NCI-H2029 (cell line): Measurements from ENCODE around the gene MFSD12.
"Not testable (repeated sequence)": the region's sequence is repeated elsewhere in the genome, so short reads cannot be mapped to it uniquely, and the experiment has no call there.

Source experiments
- DNase-seq: peaks from one replicate; lab custom pipeline; 2025; lab: John Stamatoyannopoulos, UW

Gene MFSD12

DNA sequence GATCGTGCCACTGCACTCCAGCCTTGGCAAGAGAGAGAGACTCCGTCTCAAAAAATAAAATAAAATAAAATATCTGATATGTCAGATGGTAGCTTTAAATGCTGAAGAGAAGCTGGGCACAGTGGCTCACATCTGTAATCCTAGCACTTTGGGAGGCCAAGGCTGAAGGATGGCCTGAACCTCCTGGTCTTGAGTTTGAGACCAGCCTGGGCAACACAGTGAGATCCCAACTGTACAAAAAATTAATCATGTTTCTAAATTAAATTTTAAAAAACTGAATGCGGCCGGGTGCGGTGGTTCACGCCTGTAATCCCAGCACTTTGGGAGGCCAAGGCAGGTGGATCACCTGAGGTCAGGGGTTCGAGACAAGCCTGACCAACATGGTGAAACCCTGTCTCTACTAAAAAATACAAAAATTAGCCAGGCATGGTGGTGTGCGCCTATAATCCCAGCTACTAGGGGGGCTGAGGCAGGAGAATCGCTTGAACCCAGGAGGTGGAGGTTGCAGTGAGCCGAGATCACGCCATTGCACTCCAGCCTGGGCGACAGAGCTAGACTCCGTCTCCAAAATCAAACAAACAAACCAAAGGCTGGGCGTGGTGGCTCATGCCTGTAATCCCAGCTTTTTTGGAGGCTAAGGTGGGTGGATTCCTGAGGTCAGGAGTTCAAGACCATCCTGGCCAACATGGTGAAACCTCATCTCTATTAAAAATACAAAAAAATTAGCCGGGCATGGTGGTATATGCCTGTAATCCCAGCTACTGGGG is 26.8 kb upstream of the MFSD12 start:
- DNase-seq, result not testable (repeated sequence)

DNA sequence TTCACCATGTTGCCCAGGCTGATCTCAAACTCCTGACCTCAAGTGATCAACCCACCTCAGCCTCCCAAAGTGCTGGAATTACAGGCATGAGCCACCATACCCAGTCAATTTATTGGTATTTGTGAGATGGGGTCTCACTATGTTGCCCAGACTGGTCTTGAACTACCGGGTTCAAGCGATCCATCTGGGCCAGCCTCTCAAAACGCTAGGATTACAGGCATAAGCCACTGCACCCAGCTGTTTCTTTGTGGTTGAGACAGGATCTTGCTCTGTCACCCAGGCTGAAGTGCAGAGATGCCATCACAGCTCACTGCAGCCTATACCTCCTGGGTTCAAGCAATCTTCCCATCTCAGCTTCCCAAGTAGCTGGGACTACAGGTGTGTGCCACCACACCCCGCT is 24.4 kb upstream of the MFSD12 start:
- not testable (repeated sequence) for DNase-seq

GRCh38 chr19:3580156-3580934 is 23.0 kb upstream of the MFSD12 start:
- no peak for DNase-seq

DNA sequence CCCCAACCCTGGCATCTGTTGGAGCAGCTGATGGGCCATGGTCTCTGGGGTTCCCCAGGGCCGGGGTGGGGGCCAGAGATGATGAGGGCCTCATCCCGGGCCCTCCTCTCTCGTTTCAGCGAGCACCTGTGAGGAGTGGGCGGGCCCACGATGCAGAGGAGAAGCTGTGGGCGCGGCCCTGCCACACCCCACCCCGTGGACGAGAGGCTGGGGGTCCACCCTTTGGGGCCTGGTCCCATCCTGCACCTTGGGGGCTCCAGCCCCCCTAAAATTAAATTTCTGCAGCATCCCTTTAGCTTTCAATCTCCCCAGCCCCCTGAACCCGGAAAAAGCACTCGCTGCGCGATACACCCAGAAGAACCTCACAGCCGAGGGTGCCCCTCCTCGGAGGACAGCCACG is 21.0 kb upstream of the MFSD12 start:
- no peak for DNase-seq

DNA sequence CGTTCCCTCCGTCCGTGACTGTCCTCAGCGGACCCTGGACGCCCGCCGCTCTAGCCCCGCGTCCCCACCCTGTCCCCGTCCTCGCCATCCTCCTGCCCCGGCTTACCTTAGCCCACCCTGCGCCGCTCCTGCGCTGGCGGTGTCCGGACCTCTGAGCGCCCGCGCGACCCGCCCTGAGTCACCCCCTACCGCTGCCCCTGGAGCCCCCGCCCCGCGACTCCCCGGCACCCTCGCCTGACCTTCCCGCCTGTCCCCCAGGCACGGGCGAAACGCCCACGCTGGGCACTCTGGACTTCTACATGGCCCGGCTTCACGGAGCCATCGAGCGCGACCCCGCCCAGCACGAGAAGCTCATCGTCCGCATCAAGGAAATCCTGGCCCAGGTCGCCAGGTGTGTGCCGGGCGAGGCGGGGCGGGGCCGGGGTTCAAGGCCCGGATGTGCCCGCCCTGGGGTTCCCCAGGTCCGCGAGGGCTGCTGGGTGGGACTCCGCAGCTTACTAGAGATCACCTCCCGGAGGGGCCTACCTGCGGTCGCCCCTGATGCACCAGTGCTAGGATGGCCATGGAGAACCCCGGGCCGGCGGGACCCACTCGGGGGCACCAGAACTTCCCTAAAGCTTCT is 20.4 kb upstream of the MFSD12 start:
- no peak for DNase-seq

DNA sequence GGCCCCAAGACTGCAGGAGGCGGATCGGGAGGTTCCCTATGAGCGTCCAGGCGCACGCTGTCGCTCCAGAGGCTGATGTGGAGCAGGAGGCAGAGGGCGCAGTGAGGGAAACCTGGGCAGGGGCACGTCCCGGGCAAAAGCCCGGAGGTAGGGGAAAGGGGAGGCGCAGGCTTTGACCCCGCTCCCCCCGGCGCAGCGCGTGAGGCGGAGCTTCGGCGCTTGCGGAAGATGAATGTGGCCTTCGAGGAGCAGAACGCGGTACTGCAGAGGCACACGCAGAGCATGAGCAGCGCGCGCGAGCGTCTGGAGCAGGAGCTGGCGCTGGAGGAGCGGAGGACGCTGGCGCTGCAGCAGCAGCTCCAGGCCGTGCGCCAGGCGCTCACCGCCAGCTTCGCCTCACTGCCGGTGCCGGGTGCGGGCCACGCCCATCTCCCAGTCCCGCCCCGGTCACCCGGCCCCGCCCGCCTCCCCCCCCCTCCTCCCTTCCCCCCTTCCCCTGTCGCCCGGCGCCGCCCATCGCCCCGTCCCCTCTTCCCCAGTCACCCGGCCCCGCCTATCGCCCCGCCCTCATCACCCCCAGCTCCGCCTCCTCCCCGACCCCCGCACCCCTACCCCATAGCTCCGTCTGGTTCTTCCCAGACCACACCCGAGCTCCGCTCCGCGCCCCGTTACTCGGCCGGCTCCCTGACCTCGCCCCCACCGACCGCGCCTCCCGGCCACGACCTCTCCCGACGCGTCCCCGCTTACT is 19.5 kb upstream of the MFSD12 start:
- no peak for DNase-seq

DNA sequence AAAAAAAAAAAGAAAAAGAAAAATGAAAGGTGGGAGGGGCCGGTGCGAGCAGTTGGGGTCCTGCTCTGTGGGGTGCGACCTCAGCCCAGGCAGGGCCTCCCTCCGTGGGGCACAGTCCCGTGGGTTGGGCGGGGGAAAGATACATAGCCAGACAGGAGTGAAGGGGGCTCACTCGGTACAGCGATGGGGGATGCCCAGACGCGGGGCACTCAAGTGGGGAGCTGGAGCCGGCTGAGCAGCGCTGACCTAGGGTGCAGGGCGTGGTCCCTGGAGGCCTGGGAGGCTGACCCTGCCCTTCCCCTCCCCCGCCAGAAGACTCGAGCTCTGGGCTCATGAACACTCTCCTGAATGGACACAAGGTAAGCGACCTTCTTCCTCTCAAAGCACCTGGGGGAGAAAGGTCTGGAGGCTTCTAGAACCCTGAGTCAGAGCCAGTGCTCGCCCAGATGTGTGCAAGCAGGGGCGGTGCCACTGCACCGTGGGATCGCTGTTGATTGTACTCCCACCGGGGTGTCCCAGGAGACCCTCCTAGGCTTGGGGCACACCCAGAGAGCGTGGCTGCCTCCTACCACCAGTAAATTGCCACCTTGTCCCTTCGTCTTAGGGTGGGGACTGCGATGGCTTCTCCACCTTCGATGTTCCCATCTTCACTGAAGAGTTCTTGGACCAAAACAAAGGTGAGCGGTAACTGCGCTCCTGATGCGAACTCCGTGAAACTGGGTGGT is 18.7 kb upstream of the MFSD12 start:
- DNase-seq, result no peak

GRCh38 chr19:3575260-3575741 is 17.9 kb upstream of the MFSD12 start:
- no peak for DNase-seq

- DNase-seq, result peak; percentile 97
Observed at GRCh38 chr19:3573858-3574637, 16.7 kb upstream of the MFSD12 start.

- DNase-seq, result no peak
Observed at GRCh38 chr19:3573162-3573857, 15.9 kb upstream of the MFSD12 start.

GRCh38 chr19:3572855-3573161 is 15.4 kb upstream of the MFSD12 start, which contains the start of gene HMG20B:
Gene HMG20B, plus strand, starts transcription at chr19:3572944. Its CDS starts 366 bp downstream, at chr19:3573310.
- no peak for DNase-seq

GRCh38 chr19:3572132-3572854 is 14.9 kb upstream of the MFSD12 start:
- peak; percentile 99 for DNase-seq

- no peak for DNase-seq
Observed at GRCh38 chr19:3570606-3571011, 13.2 kb upstream of the MFSD12 start.

DNA sequence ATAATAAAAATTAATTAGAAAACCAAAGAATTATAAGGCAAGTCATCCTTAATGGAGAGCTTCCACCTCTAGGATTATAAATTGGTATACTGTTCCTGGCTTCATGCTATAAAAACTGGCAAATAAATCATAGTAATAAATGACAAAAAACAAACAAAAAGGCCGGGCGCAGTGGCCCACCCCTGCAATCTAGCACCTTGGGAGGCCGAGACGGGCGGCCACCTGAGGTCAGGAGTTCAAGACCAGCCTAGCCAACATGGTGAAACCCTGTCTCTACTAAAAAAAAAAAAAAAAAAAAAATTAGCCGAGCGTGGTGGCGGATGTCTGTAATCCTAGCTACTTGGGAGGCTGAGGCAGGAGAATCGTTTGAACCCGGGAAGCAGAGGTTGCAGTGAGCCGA is 12.7 kb upstream of the MFSD12 start:
- not testable (repeated sequence) for DNase-seq

- no peak for DNase-seq
Observed at GRCh38 chr19:3565139-3565538, 7.8 kb upstream of the MFSD12 start.

DNA sequence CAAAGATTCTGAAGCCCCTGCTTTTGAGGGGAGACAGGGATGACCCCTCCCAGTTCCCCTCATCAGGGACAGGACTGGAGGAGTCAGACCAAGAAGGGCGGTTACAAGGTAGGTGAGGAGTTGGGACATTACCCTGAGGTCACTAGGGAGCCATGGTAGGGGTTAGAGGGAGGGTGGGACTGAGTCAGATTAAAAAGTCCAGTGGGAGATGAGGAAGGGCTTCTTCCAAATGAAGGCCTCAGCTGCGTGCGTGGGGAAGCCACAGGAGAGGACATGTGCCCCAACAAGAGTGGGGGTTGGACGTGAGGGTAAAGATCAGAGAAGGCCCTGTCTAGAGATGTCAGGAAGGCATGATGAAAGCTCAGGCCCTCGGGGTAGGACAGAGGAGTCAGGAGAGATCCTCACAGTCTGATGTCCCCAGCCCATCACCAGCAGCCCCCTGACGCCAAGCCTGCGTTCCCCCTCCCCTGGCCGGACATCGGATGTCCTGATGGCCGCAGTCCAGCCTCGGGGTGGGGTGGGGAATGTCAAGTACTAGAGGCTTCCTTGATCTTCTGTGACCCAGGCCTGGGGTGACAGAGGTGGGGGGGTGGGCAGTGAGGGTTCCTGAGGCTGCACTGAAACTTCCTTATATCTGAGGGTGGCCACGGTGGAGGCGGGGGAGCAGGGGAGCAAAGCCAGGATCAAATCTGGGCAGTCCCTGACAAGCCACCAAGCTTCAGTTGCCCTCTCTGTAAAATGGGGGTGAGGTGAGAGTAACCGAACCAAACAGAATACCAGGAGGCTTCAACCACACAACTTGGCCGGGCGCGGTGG is 6.5 kb upstream of the MFSD12 start:
- DNase-seq, result no peak

DNA sequence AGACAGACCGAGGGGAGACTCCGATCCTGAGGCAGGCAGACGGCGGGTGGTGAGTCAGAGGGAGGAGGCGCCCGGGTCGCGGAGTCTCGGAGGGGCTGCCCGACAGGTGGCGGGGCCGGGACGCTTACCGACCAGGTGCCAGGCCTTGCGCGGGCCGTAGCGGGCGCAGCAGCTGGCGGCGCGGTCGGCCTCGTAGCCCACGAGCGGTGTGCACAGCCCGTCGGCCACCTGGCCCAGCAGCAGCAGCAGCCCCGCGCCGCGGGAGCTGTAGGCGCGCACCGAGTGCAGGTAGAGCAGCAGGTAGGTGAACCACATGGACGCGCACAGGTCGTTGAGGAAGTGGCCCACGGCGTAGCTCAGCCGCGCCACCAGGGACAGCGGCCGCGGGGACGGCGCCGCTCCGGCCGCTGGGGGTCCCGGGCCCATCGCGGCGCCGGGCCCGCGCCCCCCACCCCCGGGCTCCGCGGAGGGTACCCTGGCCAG is 367 bp downstream of the MFSD12 start:
- DNase-seq, result peak; percentile 27

DNA sequence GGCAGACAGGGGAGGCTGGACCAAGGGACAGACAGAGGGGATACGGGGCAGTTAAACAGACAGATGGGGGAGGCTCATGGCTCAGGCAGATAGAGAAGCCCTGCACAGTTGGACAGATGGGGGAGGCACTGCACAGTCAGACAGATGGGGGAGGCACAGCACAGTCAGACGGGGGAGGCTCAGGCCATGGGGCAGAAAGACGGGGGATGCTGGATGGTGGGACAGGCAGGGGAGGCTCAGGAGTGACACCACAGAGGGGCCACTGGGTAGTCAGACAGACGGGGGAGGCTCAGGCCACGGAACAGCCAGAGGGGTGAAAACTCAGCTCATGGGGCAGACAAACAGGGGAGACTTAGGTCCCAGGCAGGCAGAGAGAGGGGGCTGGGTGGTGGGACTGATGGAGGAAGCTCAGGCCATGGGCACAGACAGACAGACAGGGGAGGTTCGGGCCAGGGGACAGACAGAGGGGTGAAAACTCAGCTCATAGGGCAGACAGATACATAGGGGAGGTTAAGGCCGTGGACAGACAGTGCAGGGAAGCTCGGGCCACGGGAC is 886 bp downstream of the MFSD12 start:
- no peak for DNase-seq
